Mucosa of descending colon (tissue), 3 donors: Measurements from ENCODE around the gene TNKS2. TPM values are rescaled to one million over a fixed set of nuclear protein-coding genes. Genes with fewer than 3 reads are reported as not detected.
A peak's percentile ranks its signal among the peaks of the same experiment; 100 is the strongest.

Source experiments
- ATAC-seq: fragments of 200-7000 bp; cut with Tn5 transposase; one replicate; pipeline ENCODE4 v1.9.1; 2020; ENCODE audit warnings: mild to moderate bottlenecking, moderate library complexity
- DNase-seq, 3 donors: peaks; one replicate each; pipeline ENCODE4 v3.0.0-alpha.2; 2020
- H3K36me3 ChIP-seq: fragments of 200-600 bp; one replicate; pipeline ENCODE4 v1.8.0; 2021; ENCODE audit warnings: low read depth, mild to moderate bottlenecking
- H3K4me1 ChIP-seq: fragments of 200-600 bp; one replicate; pipeline ENCODE4 v1.8.0; 2021; ENCODE audit warnings: low read depth, mild to moderate bottlenecking
- H3K4me3 ChIP-seq: fragments of 200-600 bp; one replicate; pipeline ENCODE4 v1.8.0; 2021; ENCODE audit warnings: mild to moderate bottlenecking
- H3K9me3 ChIP-seq: fragments of 200-600 bp; one replicate; pipeline ENCODE4 v1.8.0; 2021; ENCODE audit warnings: mild to moderate bottlenecking
- CTCF ChIP-seq: fragments of 200-600 bp; IDR thresholded peaks from one replicate; pipeline ENCODE4 v1.8.0; 2022; ENCODE audit warnings: antibody characterized with exemption, mild to moderate bottlenecking
- intact Hi-C, 2 donors: fragments of 100-400 bp; cut with DNase I in 1 of 2; cut with micrococcal nuclease in 1 of 2; formaldehyde crosslinking; loops; one replicate each; pipeline versions ENCODE4 v1.11.0 to v1.11.1; 2022; cut with DNase I, micrococcal nuclease
- total RNA-seq, 3 donors: library from RNA; stranded (reverse); fragmentation: NEBNext Ultra II Directional in 2 of 3; extraction: Animal tissue kit (Norgen Biotek cat#: 25700) in 2 of 3; gene quantifications; one replicate each; pipeline versions ENCODE4 v1.2.1 to v1.2.4, GENCODE V29; 2021 to 2023
- donor health status: DM: no; HTN: no; CAD: no; lungs with moderate emphysema.
- donor health status: DM: no; HTN: no; CAD: no.
- donor health status: DM: no; HTN: yes; CAD: no.

The TNKS2 gene
- total RNA-seq, 3 donors from 2014 or later, result 26.0 to 39.9 (median 26.4) TPM

- H3K4me3 ChIP-seq, result no peak overlapping the region
- no peak for ATAC-seq
- H3K36me3 ChIP-seq, result no peaks in the 10 kb centered on the region
- H3K4me1 ChIP-seq, result no peaks in the 10 kb centered on the region
- no peaks in the 10 kb centered on the region for H3K9me3 ChIP-seq
- no peak for TF ChIP-seq CTCF
- DNase-seq, result no peak
- intact Hi-C loops, result no loop called here
These were observed 77.6 kb downstream of the TNKS2 start for GRCh38 chr10:91875779-91876178.

- H3K4me1 ChIP-seq, result no peaks in the 10 kb centered on the region
- no peak for TF ChIP-seq CTCF
- H3K9me3 ChIP-seq, result no peaks in the 10 kb centered on the region
- intact Hi-C loops, result no loop called here
- no peak for ATAC-seq
- no peak for DNase-seq
- no peaks in the 10 kb centered on the region for H3K36me3 ChIP-seq
- H3K4me3 ChIP-seq, result no peak overlapping the region
These were observed 81.4 kb downstream of the TNKS2 start for GRCh38 chr10:91879515-91880170.

GRCh38 chr10:91880310-91880709 lies 82.1 kb downstream of the TNKS2 start:
- Histone ChIP-seq H3K4me3 (no peak overlapping the region), H3K4me1 (no peaks in the 10 kb centered on the region), H3K9me3 (no peaks in the 10 kb centered on the region), H3K36me3 (no peaks in the 10 kb centered on the region)
- intact Hi-C loops, result no loop called here
- no peak for TF ChIP-seq CTCF
- ATAC-seq, result peak; percentile 62
- DNase-seq, result no peak

GRCh38 chr10:91883549-91884444 lies 85.6 kb downstream of the TNKS2 start:
- no peak for TF ChIP-seq CTCF
- ATAC-seq (peak; percentile 66), DNase-seq (peak in 1 of 3 donors; percentile 19)
- Histone ChIP-seq H3K4me3 (no peak overlapping the region), H3K36me3 (no peaks in the 10 kb centered on the region), H3K4me1 (peaks cover 11% of the 10 kb centered on the region), H3K9me3 (no peaks in the 10 kb centered on the region)
- intact Hi-C loops, result no loop called here

GRCh38 chr10:91884536-91884935 lies 86.3 kb downstream of the TNKS2 start:
- H3K4me1 ChIP-seq, result peaks cover 11% of the 10 kb centered on the region
- ATAC-seq (no peak), DNase-seq (no peak)
- no peak for TF ChIP-seq CTCF
- no peaks in the 10 kb centered on the region for H3K9me3 ChIP-seq
- no peaks in the 10 kb centered on the region for H3K36me3 ChIP-seq
- H3K4me3 ChIP-seq, result no peak overlapping the region
- intact Hi-C loops, result no loop called here
